GM18511 (cell line): ENCODE measurements around the gene CAGE1.
A peak's percentile ranks its signal among the peaks of the same experiment; 100 is the strongest.

ENCODE experiments used
- ATAC-seq: cut with Tn5 transposase; IDR thresholded peaks from one replicate; pipeline ENCODE4 v1.9.1; 2021; ENCODE audit warnings: mild to moderate bottlenecking, moderate library complexity; ENCODE audit not compliant: unreplicated experiment

Gene CAGE1

GRCh38 chr6:7312616-7313504 lies 76.7 kb downstream of the CAGE1 start, which contains the start of gene SSR1:
Gene SSR1, minus strand, starts transcription at chr6:7313199. Its CDS starts 79 bp downstream, at chr6:7313120.
- ATAC-seq, result peak; percentile 97

- ATAC-seq, result peak; percentile 4
Observed at GRCh38 chr6:7311917-7312615, 77.5 kb downstream of the CAGE1 start.

GRCh38 chr6:7311176-7311575 lies 78.4 kb downstream of the CAGE1 start:
- no peak for ATAC-seq

GRCh38 chr6:7309050-7309449 lies 80.5 kb downstream of the CAGE1 start:
- ATAC-seq, result no peak

- no peak for ATAC-seq
Observed at GRCh38 chr6:7307533-7307932, 82.0 kb downstream of the CAGE1 start.

- ATAC-seq, result no peak
Observed at GRCh38 chr6:7304821-7305220, 84.7 kb downstream of the CAGE1 start.

- ATAC-seq, result no peak
Observed at GRCh38 chr6:7301702-7302101, 87.8 kb downstream of the CAGE1 start.

GRCh38 chr6:7300926-7301325 lies 88.6 kb downstream of the CAGE1 start:
- no peak for ATAC-seq

- no peak for ATAC-seq
Observed at GRCh38 chr6:7298113-7298512, 91.4 kb downstream of the CAGE1 start.

- ATAC-seq, result no peak
Observed at GRCh38 chr6:7296602-7297001, 92.9 kb downstream of the CAGE1 start.

- ATAC-seq, result no peak
Observed at GRCh38 chr6:7295916-7296315, 93.6 kb downstream of the CAGE1 start.

- no peak for ATAC-seq
Observed at GRCh38 chr6:7292596-7293255, 96.8 kb downstream of the CAGE1 start.

GRCh38 chr6:7290079-7290478 lies 99.5 kb downstream of the CAGE1 start:
- ATAC-seq, result no peak

GRCh38 chr6:7285416-7285815 lies 104.1 kb downstream of the CAGE1 start:
- no peak for ATAC-seq

- ATAC-seq, result no peak
Observed at GRCh38 chr6:7283676-7284075, 105.9 kb downstream of the CAGE1 start.

- ATAC-seq, result no peak
Observed at GRCh38 chr6:7282097-7282906, 107.2 kb downstream of the CAGE1 start.
